GM13977 (cell line): Measurements from ENCODE around the gene TUBB.
A peak's percentile ranks its signal among the peaks of the same experiment; 100 is the strongest.
"Not testable (repeated sequence)": the region's sequence is repeated elsewhere in the genome, so short reads cannot be mapped to it uniquely, and the experiment has no call there.

Experiments
- DNase-seq: peaks from one replicate; pipeline ENCODE4 v3.0.0; 2012; ENCODE audit warnings: low spot score
- in situ Hi-C: fragments of 300-500 bp; cut with MboI; formaldehyde crosslinking; loops from one replicate; pipeline ENCODE4 v1.12.0; 2022; ENCODE audit warnings: low sequenced_read_pairs, low pct_unique_long_range_greater_than_20kb, mixed read lengths, inconsistent platforms; ENCODE audit not compliant: unreplicated experiment
- TF ChIP-seq, protein P1 (sequence below): IDR thresholded peaks from 2 replicates; pipeline ENCODE4 v1.5.1; 2012; ENCODE audit warnings: mild to moderate bottlenecking, control low read depth; ENCODE audit not compliant: insufficient read depth; ENCODE audit errors: extremely low read depth, missing control alignments

The TUBB gene

DNA sequence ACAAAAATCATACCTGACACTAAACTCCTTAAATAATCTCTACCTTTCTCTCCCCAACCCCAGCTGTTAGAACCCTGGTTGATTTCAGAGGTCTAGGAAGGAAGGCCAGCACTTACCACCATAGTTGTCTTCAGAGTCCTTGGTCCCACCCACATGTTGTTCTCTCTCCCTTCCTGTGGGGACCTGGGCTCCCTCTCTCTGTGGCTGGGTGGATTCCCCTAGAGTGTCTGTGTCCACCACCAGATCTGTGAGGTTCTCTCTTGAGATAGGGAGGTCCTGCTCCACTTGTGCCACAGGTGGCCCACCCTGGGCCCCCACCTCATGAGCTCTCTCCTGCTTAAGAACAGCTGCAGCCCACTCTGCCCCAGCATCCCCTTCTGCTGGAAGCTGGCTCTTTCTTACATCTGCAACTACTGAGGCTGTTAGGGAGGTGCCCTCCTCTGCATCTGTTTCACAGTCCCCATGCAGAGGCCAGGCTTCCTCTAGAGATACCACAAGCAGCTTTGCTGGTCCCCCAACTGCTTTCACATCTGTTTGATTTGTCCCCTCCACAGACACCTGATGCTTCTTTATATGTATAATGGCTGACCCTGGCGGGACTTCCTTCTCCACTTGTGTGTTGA is 8.3 kb upstream of the TUBB start:
- TF ChIP-seq, protein P1, sequence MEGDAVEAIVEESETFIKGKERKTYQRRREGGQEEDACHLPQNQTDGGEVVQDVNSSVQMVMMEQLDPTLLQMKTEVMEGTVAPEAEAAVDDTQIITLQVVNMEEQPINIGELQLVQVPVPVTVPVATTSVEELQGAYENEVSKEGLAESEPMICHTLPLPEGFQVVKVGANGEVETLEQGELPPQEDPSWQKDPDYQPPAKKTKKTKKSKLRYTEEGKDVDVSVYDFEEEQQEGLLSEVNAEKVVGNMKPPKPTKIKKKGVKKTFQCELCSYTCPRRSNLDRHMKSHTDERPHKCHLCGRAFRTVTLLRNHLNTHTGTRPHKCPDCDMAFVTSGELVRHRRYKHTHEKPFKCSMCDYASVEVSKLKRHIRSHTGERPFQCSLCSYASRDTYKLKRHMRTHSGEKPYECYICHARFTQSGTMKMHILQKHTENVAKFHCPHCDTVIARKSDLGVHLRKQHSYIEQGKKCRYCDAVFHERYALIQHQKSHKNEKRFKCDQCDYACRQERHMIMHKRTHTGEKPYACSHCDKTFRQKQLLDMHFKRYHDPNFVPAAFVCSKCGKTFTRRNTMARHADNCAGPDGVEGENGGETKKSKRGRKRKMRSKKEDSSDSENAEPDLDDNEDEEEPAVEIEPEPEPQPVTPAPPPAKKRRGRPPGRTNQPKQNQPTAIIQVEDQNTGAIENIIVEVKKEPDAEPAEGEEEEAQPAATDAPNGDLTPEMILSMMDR, result no peak
- no peak for DNase-seq
- in situ Hi-C loops, result no loop called here

DNA sequence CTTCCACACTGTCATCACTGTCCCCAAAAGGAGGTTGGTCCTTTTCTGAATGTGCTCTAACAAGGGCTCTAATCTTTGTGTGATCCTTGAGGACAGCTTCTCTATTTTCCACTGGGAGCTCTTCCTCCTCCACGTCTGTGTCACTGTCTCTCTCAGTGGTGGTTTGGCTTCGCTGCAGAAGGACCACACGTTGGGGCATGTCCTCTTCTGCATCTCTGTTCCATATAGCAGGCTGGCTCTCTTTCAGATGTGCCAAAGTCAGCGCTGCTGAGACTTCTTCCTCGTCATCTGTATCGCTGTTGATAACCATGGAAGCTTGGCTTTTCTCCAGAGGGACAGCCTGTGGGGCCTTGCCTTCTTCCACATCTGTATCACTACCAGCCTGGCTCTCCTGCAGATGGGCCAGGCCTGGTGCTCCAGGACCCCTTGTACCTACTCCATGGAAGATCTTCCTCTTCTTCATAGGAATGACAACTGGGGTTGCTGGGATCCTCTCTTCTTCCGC is 7.7 kb upstream of the TUBB start:
- no peak for DNase-seq
- in situ Hi-C loops, result no loop called here
- TF ChIP-seq, protein P1, result no peak

- DNase-seq, result no peak
- TF ChIP-seq, protein P1, result no peak
- in situ Hi-C loops, result no loop called here
Measured at GRCh38 chr6:30714263-30714662, 5.9 kb upstream of the TUBB start.

GRCh38 chr6:30716879-30717128 is 3.3 kb upstream of the TUBB start:
- TF ChIP-seq, protein P1, result no peak
- no peak for DNase-seq
- in situ Hi-C loops, result no loop called here

DNA sequence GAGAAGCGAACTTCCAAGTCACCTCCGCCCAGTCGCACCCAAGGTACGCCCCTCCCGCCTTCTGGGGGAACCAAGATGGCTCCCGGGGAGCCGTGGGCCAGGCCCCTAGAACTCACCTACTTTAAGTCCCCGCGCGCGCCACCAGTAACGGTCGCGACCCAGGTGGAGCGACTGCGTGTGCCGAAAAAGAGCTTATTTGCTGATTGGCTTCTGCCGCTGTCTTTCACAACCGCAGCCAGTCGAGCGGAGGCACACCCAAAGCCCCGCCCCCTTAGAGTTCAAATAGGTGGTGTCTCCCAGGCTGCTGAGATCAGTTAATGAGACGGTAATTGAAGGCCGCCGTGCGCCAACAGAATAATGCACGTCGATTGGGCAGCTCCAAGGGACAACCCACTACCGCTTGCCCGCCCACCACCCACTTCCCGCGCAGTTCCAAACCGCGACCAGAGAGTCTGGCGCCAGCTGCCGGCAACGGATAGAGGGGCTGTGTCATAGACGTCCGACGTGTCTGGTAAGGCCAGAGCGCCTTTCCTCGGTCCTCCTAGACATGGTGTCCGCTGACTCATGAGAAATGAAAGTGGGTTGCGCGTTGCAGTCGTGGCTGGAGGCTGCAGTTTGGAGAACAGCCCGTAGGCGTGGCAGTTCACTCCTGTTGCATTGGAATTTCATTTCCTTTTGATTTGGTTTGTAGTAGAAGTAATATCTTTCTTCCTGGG is 2.9 kb upstream of the TUBB start, which contains the start of gene MDC1:
Gene MDC1, minus strand, starts transcription at position 153 of the 716 bp plus-strand sequence. CDS start 2,106 bp downstream, outside the sequence.
- peak; percentile 94 for DNase-seq
- in situ Hi-C loops, result no loop called here
- TF ChIP-seq, protein P1, result peak; percentile 9

GRCh38 chr6:30717845-30718720 is 2.1 kb upstream of the TUBB start:
- in situ Hi-C loops, DNase-seq: not testable (repeated sequence)
